PC-9 (cell line): ENCODE data around the gene THY1. TPM values are rescaled to one million over a fixed set of nuclear protein-coding genes. Genes with fewer than 3 reads are reported as not detected.
A peak's percentile ranks its signal among the peaks of the same experiment; 100 is the strongest.

Source experiments
- BruUV-seq: library from RNA; stranded (reverse); fragments of 400-500 nt; replicated peaks from 2 replicates; lab custom pipeline; 2021; lab: Mats Ljungman, UMichigan
- CTCF ChIA-PET: fragments of 300-600 bp; sonication (Branson Sonifier 250); formaldehyde crosslinking; loops from one replicate; lab custom pipeline; 2022; ENCODE audit warnings: antibody characterized with exemption; lab: Charles Lee
- POLR2A ChIA-PET: fragments of 300-600 bp; sonication (Branson Sonifier 250); formaldehyde crosslinking; loops from one replicate; lab custom pipeline; 2022; ENCODE audit warnings: antibody characterized with exemption; ENCODE audit not compliant: unreplicated experiment; lab: Charles Lee
- DNase-seq, 2 experiments: peaks; one replicate each; pipeline versions ENCODE4 v3.0.0 to v3.0.0-alpha.2; 2015 to 2022; ENCODE audit warnings: mixed read lengths in 1 of 2
- H2AFZ ChIP-seq: fragments of 200-600 bp; sonication (generic); 2 replicates; pipeline ENCODE4 v1.8.1; 2017; ENCODE audit warnings: antibody characterized with exemption
- H3F3A ChIP-seq: fragments of 200-600 bp; sonication (generic); 2 replicates; pipeline ENCODE4 v1.8.1; 2017; ENCODE audit warnings: antibody characterized with exemption, mild to moderate bottlenecking, low read depth; ENCODE audit not compliant: insufficient read depth
- H3K27ac ChIP-seq: fragments of 200-600 bp; sonication (generic); 2 replicates; pipeline ENCODE4 v1.6.1; 2016; ENCODE audit warnings: mixed run types
- H3K27me3 ChIP-seq: fragments of 200-600 bp; sonication (generic); 2 replicates; pipeline ENCODE4 v1.6.1; 2016; ENCODE audit warnings: low read depth, mixed run types; ENCODE audit not compliant: insufficient read depth
- H3K36me3 ChIP-seq: fragments of 200-600 bp; sonication (generic); 2 replicates; pipeline ENCODE4 v1.6.1; 2016; ENCODE audit warnings: low read depth, mixed run types
- H3K4me1 ChIP-seq: fragments of 200-600 bp; sonication (generic); replicated peaks from 2 replicates; pipeline ENCODE4 v1.6.1; 2016; ENCODE audit warnings: mixed run types; ENCODE audit not compliant: insufficient read depth
- H3K4me2 ChIP-seq: fragments of 200-600 bp; sonication (generic); 2 replicates; pipeline ENCODE4 v1.6.1; 2017; ENCODE audit warnings: mixed run types
- H3K4me3 ChIP-seq: fragments of 200-600 bp; sonication (generic); 2 replicates; pipeline ENCODE4 v1.6.1; 2016; ENCODE audit warnings: mixed run types
- H3K79me2 ChIP-seq: fragments of 200-600 bp; sonication (generic); 2 replicates; pipeline ENCODE4 v1.6.1; 2017; ENCODE audit warnings: low read depth, mixed run types
- H3K9me2 ChIP-seq: fragments of 200-600 bp; sonication (generic); 2 replicates; pipeline ENCODE4 v1.8.1; 2017; ENCODE audit warnings: mild to moderate bottlenecking; ENCODE audit not compliant: insufficient read depth
- H3K9me3 ChIP-seq: fragments of 200-600 bp; sonication (generic); 2 replicates; pipeline ENCODE4 v1.8.1; 2016; ENCODE audit warnings: low read depth; ENCODE audit not compliant: insufficient read depth
- H4K20me1 ChIP-seq: fragments of 200-600 bp; sonication (generic); 2 replicates; pipeline ENCODE4 v1.8.1; 2017; ENCODE audit not compliant: insufficient read depth
- CTCF ChIP-seq: fragments of 200-600 bp; sonication (generic); conservative IDR thresholded peaks from 2 replicates; pipeline ENCODE4 v1.6.1; 2017; ENCODE audit warnings: mixed run types, antibody characterized with exemption, mild to moderate bottlenecking, moderate library complexity
- EZH2 ChIP-seq: fragments of 200-600 bp; sonication (generic); IDR thresholded peaks from 2 replicates; pipeline ENCODE4 v1.8.0; 2017; ENCODE audit warnings: antibody characterized with exemption, low read depth
- intact Hi-C: fragments of 100-400 bp; cut with micrococcal nuclease; formaldehyde crosslinking; loops from one replicate; pipeline ENCODE4 v1.10.0; 2022; ENCODE audit not compliant: unreplicated experiment
- total RNA-seq: library from RNA; stranded (reverse); gene quantifications from 2 replicates; pipeline ENCODE4 v1.2.3, GENCODE V29; 2021

The THY1 gene
- total RNA-seq, 1 experiment from 2014 or later = not detected

- H3K4me3 ChIP-seq = no peak overlapping the region
- H3K79me2 ChIP-seq = no peaks in the 10 kb centered on the region
- no peaks in the 10 kb centered on the region for H3K4me1 ChIP-seq
- H3K9me2 ChIP-seq = 0 out of 2 replicates have a peak, but pooled peaks cover 6% of the 10 kb centered on the region
- ChIA-PET POLR2A (no interaction called here), CTCF (no interaction called here)
- H2AFZ ChIP-seq = no peak overlapping the region
- no TSS peak for BruUV-seq
- H3K27me3 ChIP-seq = no peaks in the 10 kb centered on the region
- H3K4me2 ChIP-seq = no peak overlapping the region
- H3K9me3 ChIP-seq = no peaks in the 10 kb centered on the region
- H3F3A ChIP-seq = no peaks in the 10 kb centered on the region
- H3K36me3 ChIP-seq = no peaks in the 10 kb centered on the region
- no peak overlapping the region for H3K27ac ChIP-seq
- no peaks in the 10 kb centered on the region for H4K20me1 ChIP-seq
- intact Hi-C loops = no loop called here
- DNase-seq = peak in 1 of 2 experiments; percentile 10
- no peak for TF ChIP-seq CTCF
Measured at GRCh38 chr11:119412072-119412471, 10.9 kb downstream of the THY1 start.

GRCh38 chr11:119410501-119410900 is 12.5 kb downstream of the THY1 start:
- no peaks in the 10 kb centered on the region for H3K27me3 ChIP-seq
- POLR2A ChIA-PET = no interaction called here
- CTCF ChIA-PET = no interaction called here
- H3K9me3 ChIP-seq = no peaks in the 10 kb centered on the region
- no peaks in the 10 kb centered on the region for H4K20me1 ChIP-seq
- TF ChIP-seq EZH2 (no peak), CTCF (no peak)
- intact Hi-C loops = no loop called here
- H3K79me2 ChIP-seq = no peaks in the 10 kb centered on the region
- no TSS peak for BruUV-seq
- DNase-seq = no peak
- 0 out of 2 replicates have a peak, but pooled peaks cover 6% of the 10 kb centered on the region for H3K9me2 ChIP-seq
- H3K27ac ChIP-seq = no peak overlapping the region
- H3F3A ChIP-seq = no peaks in the 10 kb centered on the region
- H3K4me2 ChIP-seq = no peak overlapping the region
- H2AFZ ChIP-seq = no peak overlapping the region
- no peaks in the 10 kb centered on the region for H3K36me3 ChIP-seq
- H3K4me1 ChIP-seq = no peaks in the 10 kb centered on the region
- no peak overlapping the region for H3K4me3 ChIP-seq

DNA sequence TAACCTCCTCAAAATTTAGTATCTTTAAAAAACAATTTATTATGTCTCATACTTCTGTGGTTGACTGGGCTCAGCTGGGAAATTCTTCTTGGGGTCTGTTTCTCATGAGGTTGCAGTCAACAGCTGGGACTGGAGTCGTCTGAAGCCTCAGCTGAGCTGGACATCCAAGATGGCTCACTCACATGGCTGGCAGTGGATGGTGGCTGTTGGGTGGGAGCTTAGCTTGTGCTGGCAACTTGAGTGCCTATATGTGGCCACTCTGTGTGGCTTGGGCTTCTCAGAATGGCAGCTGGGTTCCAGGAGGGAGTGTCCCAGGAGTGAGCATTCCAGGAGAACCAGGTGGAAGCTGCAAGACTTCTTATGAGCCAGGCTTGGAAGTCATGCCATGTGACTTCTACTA is 13.2 kb downstream of the THY1 start:
- Histone ChIP-seq H3K27ac (no peak overlapping the region), H3K36me3 (no peaks in the 10 kb centered on the region), H3K9me3 (no peaks in the 10 kb centered on the region), H3K4me2 (no peak overlapping the region), H4K20me1 (no peaks in the 10 kb centered on the region), H3K27me3 (no peaks in the 10 kb centered on the region), H3K9me2 (0 out of 2 replicates have a peak, but pooled peaks cover 6% of the 10 kb centered on the region), H3K4me1 (no peaks in the 10 kb centered on the region), H2AFZ (no peak overlapping the region), H3K79me2 (no peaks in the 10 kb centered on the region), H3K4me3 (no peak overlapping the region), H3F3A (no peaks in the 10 kb centered on the region)
- intact Hi-C loops = no loop called here
- BruUV-seq = no TSS peak
- no peak for DNase-seq
- ChIA-PET POLR2A (no interaction called here), CTCF (no interaction called here)
- TF ChIP-seq CTCF (no peak), EZH2 (no peak)
